HL-60/S4 treated with retinoic acid at 250 ng/mL for 4 days and 3 days (cell line): Measurements from ENCODE around the gene RAPGEF2.
"Not testable (repeated sequence)": the region's sequence is repeated elsewhere in the genome, so short reads cannot be mapped to it uniquely, and the experiment has no call there.

ENCODE experiments used
- in situ Hi-C: fragments of 300-500 bp; cut with MboI; formaldehyde crosslinking; loops from 2 replicates; pipeline ENCODE4 v1.7.0; 2022; ENCODE audit warnings: low sequenced_read_pairs

The RAPGEF2 gene

DNA sequence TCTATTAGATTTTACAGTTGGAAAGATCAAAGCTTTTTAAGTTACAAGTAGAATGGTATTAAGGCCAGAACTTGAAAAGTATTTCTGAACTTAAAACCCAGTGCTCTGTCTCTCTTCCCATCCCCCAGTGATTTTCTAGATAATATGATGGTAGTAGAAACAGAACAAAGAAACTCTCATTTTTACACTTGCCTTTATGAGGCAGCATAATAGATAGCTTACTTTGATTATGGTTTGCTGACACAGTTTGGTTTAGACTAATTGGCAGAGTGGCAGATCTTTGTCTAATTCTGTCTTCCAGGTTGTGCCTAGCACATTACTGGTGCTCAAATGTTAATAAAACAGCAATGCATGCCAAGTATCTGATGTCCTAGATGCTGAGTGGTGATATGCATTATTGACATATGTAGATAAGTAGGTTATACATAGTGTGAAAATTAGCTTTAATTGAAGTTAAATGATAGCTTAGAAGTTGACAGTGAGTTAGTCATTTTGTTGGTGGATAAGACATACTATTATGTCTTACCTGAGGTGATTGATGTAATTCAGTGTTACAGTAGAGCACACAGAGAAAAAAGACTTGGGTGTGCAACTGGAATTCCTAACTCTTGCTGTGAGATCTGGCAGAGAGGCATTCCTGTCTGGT lies 4.3 kb upstream of the RAPGEF2 start:
- in situ Hi-C loops, result no loop called here

DNA sequence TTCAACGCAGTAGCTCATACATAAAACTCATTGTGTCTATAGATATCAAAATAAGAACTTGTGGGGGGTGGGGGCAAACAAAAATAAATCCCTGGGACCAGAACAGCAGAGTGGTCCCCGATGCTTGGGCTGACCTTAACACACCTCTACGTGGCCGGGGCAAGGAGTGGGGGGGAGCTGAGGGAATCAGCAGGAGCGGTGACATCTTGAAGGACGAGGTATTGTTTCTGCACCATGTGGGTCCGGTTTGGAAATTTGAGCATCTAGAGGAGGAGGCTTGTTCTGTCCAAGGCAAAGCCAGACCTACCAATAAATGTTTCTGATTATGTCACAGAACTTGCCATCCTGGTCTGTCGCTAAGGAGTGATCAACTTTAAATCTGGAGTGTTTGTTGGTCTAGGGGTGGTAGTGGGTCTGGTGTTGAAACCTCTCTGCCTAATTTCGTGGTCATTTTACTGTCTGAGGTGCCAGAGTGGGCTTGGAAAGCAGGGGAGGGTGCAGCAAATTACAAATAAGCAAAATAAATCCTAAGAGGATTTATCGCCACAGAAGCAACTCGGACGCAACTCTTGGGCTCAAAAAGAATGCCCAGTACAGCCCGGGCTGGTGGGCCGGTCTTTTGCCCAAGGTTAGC lies 774 bp upstream of the RAPGEF2 start:
- in situ Hi-C loops, result no loop called here

DNA sequence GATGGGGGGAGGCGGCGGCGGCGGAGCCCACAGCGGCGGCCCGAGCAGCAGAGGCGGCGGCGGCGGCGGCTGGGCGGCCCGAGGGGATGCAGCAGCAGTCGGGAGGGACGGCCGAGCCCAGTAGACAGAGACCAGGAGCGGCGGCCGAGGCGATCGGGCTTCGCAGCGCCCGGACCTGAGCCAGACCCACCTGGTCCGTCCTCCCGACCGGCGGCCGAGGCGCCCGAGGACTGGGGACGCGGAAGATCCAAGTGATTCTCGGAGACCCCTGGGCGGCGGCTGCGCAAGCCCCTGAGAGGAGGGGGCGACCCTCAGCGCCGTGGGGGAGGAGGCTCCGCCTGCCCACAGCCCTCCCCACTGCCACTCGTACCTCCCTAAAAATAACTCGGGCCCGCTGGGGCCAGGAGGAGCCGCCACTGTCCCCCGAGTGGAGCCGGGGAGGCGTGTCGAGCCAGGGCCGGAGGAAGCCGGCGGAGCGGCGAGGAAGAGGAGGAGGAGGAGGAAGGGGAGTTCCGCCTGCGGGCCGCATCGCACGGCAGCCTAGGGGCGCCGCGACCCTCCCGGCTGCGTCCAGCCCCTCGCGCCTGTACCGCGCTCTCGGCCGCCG lies 608 bp downstream of the RAPGEF2 start:
- in situ Hi-C loops, result no loop called here

DNA sequence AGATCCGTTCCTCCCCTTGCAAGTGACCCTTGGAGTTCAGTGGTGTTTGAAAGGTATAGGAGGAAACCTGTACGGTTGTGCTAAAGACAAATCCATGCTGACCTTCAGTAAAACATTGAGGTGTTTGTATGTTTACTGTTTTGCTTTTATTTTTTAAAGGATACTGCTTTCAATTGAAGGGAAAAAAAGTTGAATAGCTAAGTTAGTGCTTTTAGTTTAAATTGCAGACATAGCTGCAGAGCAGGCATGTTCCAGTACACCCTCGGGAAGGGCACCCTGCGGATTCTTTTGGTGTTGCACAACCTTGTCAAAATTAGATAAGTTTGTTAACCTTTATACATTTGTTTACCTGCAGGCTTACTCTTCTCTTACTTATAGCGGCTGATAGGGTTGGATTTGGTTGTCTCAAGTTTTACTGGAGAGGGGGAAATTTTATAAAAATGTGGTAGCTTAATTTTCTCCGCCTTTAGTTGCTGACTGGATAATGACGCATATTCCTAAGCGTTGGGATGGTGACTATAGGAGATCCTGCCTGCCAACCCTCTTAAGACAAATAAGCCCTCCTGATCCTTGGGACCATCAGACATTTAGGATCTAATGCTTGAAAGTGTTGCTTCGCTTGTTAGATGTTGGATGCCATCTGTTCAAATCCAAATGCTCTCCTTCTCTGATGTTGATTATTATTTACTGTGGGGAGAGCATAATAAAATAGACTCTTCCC lies 2.0 kb downstream of the RAPGEF2 start:
- in situ Hi-C loops, result no loop called here

DNA sequence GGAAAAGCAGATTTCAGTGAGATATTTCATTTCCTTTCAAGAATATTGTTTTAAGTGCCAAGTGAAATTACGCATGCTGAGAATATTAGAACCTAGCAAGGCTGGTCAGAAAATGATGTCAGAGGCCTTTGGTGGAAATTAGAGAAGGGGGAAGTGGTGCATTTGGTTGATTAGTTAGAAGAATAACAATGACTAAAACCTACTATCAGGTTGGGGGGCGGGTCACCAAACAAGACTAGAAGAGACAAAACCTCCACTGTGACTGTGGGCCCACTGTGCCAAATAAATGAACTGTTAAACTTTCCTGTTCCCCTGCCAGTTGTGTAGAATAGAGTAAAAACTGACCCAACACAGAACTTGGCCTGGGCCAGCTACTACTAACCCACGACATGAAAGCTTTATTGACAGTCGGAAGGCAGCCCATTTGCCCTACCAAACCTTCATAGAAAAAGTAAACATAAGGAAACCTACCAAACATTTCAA lies 2.9 kb downstream of the RAPGEF2 start:
- in situ Hi-C loops, result no loop called here

DNA sequence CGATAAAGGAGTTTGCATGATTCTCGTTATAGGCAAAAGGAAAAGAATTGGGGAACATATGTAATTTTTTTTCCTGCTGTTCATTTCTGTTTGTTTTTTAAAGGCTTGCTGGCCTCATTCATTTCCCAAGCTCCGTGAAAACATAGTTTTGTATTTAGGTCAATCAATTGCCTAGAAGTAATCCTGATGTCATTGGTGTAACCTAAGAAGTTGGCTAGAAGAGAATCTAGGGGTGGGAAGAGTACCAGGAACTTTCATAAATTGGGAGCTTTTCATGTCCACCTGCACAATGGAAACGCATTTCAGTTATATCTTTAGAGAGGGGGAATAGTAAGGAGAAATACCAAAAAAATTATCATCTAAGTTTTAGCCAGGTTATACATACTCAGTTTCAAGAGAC lies 3.8 kb downstream of the RAPGEF2 start:
- in situ Hi-C loops, result no loop called here

DNA sequence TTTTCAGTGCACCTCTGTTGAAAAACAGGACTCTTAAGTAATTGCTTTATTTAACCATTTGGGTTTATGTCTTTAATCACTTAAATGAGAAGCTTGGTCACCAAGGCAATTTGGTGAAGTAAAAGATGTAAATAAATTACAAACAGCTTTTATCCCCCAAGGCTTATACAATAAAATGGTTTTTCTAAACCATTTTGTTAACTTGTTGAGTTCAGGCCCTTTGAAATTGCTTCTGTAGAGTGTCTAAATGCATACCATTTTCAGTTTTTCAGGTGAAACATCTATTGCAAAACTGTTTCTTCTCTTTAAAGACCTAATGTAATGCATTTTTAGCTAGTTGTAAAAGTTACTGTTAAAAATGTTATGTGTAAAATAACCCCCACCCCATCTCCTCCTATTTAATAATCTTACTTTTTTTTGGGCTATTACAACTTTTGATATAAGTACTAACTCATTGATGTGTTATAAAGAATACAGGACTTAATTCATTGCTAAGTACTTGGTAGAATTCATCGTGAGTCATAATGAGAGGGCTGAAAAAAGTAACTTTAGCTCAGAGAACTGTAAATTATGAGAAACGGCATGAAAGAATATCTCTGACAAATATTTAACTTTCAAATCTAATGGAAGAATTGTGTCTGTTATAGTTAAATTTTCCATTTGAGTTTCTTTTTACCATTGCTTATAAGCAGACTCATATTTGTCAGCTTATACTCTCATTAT lies 4.5 kb downstream of the RAPGEF2 start:
- in situ Hi-C loops, result no loop called here

DNA sequence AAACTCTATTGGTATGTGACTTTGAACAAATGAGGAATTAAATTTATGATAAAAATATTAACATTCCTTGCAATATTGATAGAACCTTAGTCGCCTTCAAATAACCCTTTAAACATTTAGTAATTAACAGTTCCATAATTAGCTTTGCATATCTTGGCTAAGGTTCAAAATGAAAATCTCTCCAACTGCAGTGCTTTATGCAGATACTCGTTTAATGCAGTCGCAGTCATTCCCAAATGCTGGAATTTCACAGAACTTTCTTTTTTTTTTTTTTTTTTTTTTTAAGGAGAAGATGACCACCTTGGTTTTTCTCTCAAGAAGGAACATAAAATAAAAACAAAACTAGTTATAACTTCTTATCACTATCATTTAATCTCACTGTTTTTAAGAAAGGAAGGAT lies 5.2 kb downstream of the RAPGEF2 start:
- in situ Hi-C loops, result no loop called here

DNA sequence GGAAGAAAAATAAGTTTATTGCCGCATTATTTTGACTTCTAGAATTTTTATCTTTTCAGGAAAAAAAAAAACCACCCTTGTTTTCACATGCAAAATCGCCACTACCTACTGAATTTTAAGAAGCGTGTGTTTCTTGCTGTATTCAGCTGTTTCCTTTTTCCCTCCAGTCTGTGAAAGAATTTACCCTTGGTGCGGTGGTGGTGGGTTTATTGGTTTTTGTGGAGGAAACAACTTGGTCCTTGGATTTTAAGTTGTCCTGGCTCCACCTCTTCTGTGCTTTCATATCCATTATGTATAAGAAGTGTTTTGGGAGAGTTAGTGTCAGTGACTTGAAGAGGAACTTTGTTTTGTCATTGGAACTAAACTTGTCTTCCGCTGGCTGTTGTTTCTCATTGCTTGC lies 8.1 kb downstream of the RAPGEF2 start:
- in situ Hi-C loops, result no loop called here

DNA sequence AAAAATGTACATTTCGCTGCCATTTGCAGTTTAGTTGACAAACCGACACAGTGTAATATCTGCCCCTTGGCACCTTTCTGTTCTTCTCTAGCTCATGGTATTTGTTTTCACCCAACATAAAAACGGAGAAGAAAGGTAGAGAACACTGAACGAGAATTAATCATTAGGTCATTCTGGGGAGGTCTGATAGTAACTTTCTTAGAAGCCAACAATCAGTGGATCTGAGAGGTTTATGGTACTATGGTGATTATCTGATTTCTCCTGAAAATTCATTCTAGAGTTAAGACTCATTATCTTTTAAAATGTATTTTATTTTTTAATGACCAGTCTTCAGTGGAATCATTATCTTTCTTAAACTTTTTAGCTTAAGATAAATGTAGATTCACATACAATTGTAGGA lies 8.5 kb downstream of the RAPGEF2 start:
- in situ Hi-C loops, result no loop called here

DNA sequence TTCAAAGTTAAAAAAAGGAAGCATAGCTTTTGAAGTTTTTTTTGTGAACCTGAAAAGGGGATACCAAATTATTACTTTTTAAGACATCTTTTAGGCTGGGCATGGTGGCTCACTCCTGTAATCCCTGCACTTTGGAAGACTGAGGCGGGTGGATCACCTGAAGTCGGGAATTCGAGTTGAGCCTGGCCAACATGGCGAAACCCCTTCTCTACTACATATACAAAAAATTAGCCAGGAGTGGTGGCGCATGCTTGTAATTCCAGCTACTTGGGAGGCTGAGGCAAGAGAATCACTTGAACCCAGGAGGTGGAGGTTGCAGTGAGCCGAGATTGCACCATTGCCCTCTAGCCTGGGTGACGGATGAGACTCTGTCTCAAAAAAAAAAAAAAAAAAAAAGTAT lies 10.5 kb downstream of the RAPGEF2 start:
- in situ Hi-C loops, result not testable (repeated sequence)

DNA sequence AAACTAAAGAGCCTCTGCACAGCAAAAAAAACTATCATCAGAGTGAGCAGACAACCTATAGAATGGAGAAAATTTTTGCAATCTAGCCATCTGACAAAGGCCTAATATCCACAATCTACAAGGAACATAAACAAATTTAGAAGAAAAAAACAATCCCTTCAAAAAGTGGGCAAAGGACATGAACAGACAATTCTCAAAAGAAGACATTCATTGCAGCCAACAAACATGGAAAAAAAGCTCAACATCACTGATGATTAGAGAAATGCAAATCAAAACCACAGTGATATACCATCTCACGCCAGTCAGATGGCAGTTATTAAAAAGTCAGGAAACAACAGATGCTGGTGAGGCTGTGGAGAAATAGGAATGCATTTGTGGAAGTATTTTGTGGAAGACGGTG lies 13.2 kb downstream of the RAPGEF2 start:
- in situ Hi-C loops, result not testable (repeated sequence)

DNA sequence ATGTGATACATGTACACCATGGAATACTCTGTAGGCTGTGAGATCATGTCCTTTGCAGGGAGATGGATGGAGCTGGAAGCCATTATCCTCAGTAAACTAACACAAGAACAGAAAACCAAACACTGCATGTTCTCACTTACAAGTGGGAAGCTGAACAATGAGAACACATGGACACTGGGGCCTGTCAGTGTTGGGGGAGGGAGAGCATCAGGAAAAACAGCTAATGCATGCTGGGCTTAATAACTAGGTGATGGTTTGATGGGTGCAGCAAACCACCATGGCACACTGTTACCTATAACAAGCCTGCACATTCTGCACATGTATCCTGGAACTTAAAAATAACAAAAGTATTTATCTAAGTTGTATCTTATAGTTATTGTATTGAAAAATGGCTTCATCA lies 13.8 kb downstream of the RAPGEF2 start:
- in situ Hi-C loops, result not testable (repeated sequence)

DNA sequence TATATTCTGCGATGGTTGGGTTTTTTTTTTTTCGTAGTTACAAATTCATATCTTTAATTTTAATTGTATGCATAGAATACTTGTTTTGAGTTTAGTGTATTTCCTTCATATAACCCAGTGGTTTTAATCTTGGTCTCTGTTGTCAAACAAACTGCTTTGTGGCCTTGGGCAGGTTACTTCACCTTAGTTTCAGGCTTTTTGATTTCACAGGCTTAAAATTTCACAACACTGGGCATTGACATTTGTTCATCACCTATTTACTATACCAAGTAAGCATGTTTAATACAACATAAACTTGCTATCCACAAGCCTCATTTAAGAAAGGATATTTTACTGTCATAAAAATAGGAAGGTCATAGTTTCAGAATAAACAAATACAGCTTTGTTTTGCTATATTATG lies 14.7 kb downstream of the RAPGEF2 start:
- in situ Hi-C loops, result no loop called here

DNA sequence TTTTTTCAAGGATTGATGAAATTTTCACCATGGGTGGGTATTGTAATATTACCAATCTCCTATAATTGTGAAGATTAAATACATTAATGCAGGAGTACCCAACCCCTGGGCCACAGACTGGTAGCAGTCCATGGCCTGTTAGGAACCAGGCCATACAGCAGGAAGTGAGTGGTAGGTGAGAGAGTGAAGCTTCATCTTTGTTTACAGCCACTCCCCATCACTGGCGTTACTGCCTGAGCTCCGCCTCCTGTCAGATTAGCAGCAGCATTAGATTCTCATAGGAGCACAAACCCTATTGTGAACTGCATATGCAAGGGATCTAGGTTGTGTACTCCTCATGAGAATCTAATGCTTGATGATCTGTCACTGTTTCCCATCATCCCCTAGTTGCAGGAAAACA lies 15.1 kb downstream of the RAPGEF2 start:
- in situ Hi-C loops, result no loop called here

DNA sequence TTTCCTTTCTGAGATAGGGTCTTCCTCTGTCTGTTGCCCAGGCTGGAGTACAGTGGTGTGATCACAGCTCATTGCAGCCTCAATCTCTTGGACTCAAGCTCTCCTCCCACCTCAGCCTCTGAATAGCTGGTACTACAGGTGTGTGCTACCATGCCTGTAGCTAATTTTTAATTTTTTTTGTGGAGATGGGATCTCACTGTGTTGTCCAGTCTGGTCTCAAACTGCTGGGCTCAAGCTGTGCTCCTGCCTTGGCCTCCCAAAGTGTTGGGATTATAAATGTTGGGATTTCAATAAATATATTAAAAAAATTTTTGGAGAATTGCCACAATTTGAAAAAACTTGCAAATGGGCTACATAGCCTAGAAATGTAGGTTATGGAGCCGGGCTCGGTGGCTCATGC lies 18.5 kb downstream of the RAPGEF2 start:
- in situ Hi-C loops, result no loop called here

DNA sequence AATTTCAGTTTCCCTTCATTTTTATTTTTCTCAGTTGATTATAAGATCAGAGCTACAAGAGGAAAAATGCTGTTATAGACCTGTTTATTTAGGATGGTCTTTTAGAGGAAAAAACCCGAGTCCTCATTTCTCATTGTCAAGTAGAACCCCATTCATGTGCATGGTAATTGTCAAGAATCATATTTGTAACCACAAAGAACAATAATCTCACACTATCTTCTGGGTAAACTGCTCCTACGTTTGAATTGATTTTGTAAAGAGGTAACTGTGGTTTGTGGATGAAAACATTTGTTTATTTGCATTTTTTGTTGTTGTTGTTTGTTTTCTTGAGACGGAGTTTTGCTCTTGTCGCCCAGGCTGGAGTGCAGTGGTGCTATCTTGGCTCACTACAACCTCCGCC lies 23.8 kb downstream of the RAPGEF2 start:
- in situ Hi-C loops, result no loop called here

DNA sequence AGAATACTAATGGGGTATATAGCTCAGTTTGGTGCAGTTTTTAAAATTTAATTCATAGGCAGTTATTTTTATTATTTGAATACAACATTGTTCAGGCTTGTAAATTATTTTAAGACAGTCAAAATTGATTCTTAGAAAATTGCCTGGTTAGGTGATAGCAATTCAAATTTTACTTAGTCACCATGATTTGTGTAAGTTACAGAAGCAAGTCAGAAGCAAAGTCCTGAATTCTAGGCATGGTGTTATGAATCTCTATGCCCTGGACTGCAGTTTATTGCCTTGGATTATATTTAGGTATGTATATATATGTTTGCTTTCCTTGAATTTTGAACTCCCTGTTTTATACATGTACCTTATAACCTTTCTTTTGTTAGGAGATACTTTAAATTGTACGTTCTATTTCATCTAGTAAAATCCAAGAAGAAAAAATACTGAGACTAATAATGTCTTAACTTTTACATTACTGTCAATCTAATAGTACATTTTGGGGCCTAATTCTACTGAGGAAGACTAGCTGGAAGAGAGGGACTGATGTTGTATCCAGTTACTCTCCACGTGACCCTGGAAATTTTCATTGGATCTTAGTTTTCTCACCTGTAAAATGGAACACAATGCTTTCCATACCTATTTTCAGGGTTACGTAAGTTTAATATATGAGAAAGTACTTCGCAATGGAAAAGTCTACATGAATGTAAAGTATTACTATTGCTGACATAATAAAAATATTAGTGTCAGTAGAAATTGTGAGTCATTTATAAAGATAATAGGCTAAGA lies 25.1 kb downstream of the RAPGEF2 start:
- in situ Hi-C loops, result no loop called here

DNA sequence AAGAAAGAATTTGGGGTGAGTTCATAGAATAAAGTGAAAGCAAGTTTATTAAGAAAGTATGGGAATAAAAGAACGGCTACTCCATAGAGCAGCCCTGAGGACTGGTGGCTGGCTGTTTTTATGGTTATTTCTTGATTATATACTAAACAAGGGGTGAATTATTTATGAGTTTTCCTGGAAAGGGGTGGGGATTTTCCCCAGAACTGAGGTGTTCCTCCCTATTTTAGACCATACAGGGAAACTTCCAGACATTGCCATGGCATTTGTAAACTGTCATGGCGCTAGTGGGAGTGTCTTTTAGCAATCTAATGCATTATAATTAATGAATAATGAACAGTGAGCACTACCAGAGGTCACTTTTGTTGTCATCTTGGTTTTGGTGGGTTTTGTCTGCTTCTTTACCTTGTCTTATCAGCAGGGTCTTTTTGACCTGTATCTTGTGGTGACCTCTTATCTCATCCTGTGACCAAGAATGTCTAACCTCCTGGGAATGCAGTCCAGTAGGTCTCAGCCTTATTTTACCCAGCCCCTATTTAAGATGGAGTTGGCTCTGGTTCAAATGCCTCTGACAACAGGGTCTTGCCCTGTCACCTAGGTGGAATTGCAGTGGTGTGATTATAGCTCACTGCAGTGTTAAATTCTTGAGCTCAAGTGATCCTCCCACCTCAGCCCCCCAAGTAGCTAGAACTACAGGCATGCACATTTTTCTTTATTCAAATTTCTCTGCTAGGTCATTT lies 27.1 kb downstream of the RAPGEF2 start:
- in situ Hi-C loops, result no loop called here

DNA sequence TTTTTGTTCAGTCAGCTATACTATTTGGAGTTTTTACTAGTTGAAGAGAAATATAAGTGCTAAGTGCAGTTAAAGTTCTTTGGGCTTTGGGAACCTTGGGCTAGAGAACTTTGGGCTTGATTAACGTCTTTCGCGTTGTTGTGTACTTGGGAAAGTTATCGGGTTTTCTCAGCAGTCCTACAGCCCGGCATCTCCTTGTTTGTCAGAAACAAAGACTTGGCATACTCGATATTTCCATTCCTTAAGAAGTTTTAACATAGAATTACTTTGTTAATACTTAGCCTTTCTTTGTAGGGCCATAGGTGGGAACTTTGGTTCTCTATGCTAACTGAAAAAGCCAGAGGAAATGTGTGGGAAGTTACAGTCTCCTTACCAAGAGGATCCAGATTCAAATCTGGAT lies 28.7 kb downstream of the RAPGEF2 start:
- in situ Hi-C loops, result no loop called here
